ENCODE data around the gene NRG3.

GRCh38 chr10:81943583-81943982 lies 68.6 kb downstream of the NRG3 start:
- no peak for TF ChIP-seq CTCF (IDR thresholded peaks at IDR 0.05; ENCODE audit: low read length)
- no peak for TF ChIP-seq EZH2 (IDR thresholded peaks at IDR 0.05; ENCODE audit: borderline replicate concordance, low read length)
